Cardiac muscle cell (in vitro differentiated cells and primary cell): Measurements from ENCODE around the gene ZNF823. TPM values are rescaled to one million over a fixed set of nuclear protein-coding genes. Genes with fewer than 3 reads are reported as not detected.

ENCODE experiments used
- DNase-seq, 2 donors: peaks; one replicate each; pipeline versions ENCODE4 v3.0.0 to v3.0.0-alpha.2; 2010 to 2017; ENCODE audit warnings: low read depth in 1 of 2, low spot score in 1 of 2
- H3K27ac ChIP-seq: fragments of 200-600 bp; sonication (generic); 2 replicates; pipeline ENCODE4 v1.5.1; 2016
- H3K27me3 ChIP-seq: fragments of 200-600 bp; sonication (generic); 2 replicates; pipeline ENCODE4 v1.6.0; 2016; ENCODE audit warnings: control low read depth
- H3K36me3 ChIP-seq: fragments of 200-600 bp; sonication (generic); 2 replicates; pipeline ENCODE4 v1.5.1; 2016; ENCODE audit warnings: control low read depth
- H3K4me1 ChIP-seq: fragments of 200-600 bp; sonication (generic); 2 replicates; pipeline ENCODE4 v1.8.1; 2017; ENCODE audit warnings: low read depth, mild to moderate bottlenecking, mixed run types
- H3K4me3 ChIP-seq: fragments of 200-600 bp; sonication (generic); 2 replicates; pipeline ENCODE4 v1.5.1; 2016; ENCODE audit warnings: mild to moderate bottlenecking
- H3K9me3 ChIP-seq: fragments of 200-600 bp; sonication (generic); 2 replicates; pipeline ENCODE4 v1.5.1; 2017; ENCODE audit warnings: low read depth, mild to moderate bottlenecking, control low read depth
- polyA plus RNA-seq: library from polyadenylated mRNA; unstranded; fragments of >200 nt; fragmentation: Nextera tagmentation; extraction: Ambion mirVana; gene quantifications from 2 replicates; pipeline ENCODE4 v1.2.1, GENCODE V29; 2016
- total RNA-seq: library from RNA; depleted of rRNA; stranded (reverse); fragments of >200 nt; gene quantifications from 2 replicates; pipeline ENCODE4 v1.2.3, GENCODE V29; 2016
- TF ChIP-seq, protein P1 (sequence below): IDR thresholded peaks from 2 replicates; pipeline ENCODE4 v1.5.1; 2012; ENCODE audit warnings: low read depth, mild to moderate bottlenecking, low read length

ZNF823 gene
- total and polyA plus RNA-seq, 2 experiments from 2014 or later, result 4.7 to 7.6 TPM

DNA sequence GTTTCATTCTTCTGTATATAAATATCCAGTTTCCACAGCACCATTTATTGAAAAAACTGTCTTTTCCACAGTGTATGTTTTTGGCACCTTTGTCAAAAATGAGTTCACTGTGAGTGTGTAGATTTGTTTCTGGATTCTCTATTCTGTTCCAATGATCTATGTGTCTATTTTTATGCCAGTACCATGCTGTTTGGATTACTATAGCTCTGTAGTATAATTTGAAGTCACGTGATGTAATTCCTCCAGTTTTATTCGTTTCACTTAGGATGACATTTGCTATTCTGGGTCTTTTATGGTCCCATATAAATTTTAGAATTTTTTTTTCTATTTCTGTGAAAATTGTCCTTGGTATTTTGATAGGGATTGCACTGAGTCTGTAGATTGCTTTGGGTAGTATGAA, 11.0 kb upstream of the ZNF823 start:
- no peak overlapping the region for H3K27ac ChIP-seq
- H3K4me1 ChIP-seq, result no peaks in the 10 kb centered on the region
- TF ChIP-seq, protein P1, sequence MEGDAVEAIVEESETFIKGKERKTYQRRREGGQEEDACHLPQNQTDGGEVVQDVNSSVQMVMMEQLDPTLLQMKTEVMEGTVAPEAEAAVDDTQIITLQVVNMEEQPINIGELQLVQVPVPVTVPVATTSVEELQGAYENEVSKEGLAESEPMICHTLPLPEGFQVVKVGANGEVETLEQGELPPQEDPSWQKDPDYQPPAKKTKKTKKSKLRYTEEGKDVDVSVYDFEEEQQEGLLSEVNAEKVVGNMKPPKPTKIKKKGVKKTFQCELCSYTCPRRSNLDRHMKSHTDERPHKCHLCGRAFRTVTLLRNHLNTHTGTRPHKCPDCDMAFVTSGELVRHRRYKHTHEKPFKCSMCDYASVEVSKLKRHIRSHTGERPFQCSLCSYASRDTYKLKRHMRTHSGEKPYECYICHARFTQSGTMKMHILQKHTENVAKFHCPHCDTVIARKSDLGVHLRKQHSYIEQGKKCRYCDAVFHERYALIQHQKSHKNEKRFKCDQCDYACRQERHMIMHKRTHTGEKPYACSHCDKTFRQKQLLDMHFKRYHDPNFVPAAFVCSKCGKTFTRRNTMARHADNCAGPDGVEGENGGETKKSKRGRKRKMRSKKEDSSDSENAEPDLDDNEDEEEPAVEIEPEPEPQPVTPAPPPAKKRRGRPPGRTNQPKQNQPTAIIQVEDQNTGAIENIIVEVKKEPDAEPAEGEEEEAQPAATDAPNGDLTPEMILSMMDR, result no peak
- no peak for DNase-seq
- H3K36me3 ChIP-seq, result no peaks in the 10 kb centered on the region
- H3K27me3 ChIP-seq, result no peaks in the 10 kb centered on the region
- H3K4me3 ChIP-seq, result no peak overlapping the region
- H3K9me3 ChIP-seq, result no peaks in the 10 kb centered on the region

DNA sequence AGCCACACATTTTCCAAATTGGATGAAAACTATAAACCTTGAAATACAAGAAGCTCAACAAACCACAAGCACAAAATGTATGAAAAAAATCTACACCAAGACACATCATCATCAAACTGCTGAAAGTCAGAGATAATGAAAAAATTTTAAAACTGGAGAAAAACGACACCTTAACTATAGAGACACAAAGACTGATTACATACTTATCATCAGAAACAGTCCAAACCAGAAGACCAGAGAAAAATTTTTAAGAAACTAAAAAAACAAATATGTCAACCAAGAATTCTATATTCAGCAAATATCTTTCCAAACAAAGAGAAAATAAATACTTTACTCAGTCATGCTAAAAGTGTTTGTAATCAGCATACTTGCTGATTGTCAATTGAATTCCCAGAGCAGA, 8.5 kb upstream of the ZNF823 start:
- no peak for DNase-seq
- no peak overlapping the region for H3K27ac ChIP-seq
- TF ChIP-seq, protein P1, result no peak
- no peaks in the 10 kb centered on the region for H3K27me3 ChIP-seq
- no peak overlapping the region for H3K4me3 ChIP-seq
- no peaks in the 10 kb centered on the region for H3K4me1 ChIP-seq
- H3K9me3 ChIP-seq, result no peaks in the 10 kb centered on the region
- no peaks in the 10 kb centered on the region for H3K36me3 ChIP-seq

DNA sequence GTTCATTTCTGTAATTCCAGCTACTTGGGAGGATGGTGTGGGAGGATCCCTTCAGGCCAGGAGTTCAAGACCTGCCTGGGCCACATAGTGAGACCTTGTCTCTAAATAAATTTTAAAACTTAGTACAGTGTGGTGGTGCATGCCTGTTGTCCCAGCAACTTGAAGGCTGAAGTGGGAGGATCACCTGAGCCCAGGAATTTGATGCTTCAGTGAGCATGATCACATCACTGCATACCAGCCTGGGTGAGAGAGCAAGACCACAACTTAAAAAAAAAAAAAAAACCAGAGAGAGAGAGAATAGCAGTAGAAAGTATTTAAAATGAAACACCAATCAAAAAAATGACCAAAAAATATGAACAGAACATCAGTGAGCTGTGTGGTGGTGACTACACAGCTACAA, 7.1 kb upstream of the ZNF823 start:
- no peaks in the 10 kb centered on the region for H3K4me1 ChIP-seq

DNA sequence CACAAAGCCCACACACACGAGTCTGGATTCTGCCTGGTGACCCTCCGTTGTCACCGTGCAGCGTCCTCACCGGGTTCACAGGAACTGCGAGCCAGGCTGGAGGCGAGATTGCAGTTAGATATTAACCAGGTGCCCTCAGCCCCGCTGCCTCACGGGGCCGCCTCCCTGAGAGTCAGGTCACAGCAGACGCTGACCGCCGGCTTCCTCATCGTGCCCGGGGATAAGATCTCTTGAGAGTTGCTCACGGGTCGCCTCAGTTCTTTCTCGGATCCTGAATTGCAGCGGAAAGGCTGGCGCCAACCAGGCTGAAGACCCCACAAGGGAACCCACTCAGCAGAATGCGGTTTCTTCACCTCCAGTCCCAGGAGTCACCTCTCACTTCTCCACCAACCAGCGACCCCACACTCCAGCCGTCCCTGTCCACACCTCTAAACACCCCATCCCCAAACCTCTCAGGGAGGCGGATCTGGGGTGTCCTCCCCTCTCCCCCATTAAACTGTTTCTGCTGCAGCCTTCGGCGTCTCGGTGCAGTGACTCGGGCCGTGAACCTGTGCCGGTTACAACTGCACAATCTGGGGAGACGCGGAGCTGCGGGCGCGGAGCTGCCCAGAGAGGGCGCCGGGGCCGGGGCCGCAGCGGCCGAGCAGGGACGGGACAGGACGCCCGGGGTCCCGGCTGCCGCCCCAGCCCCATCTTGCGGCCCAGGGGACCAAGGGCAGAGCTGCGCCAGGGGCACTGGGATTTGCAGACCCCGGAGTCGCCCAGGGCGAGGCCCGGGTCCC, 591 bp downstream of the ZNF823 start:
- peak; percentile 27 to 64 for DNase-seq
- peak overlapping the region; percentile 80 for H3K4me3 ChIP-seq
- peaks cover 5% of the 10 kb centered on the region for H3K4me1 ChIP-seq
- no peaks in the 10 kb centered on the region for H3K9me3 ChIP-seq
- peak overlapping the region; percentile 91 for H3K27ac ChIP-seq
- peaks cover 7% of the 10 kb centered on the region for H3K27me3 ChIP-seq
- H3K36me3 ChIP-seq, result no peaks in the 10 kb centered on the region
- TF ChIP-seq, protein P1, result peak; percentile 29

More for the DNA sequence above, 7.1 kb upstream of the ZNF823 start:
- Histone ChIP-seq H3K27me3 (peaks cover 7% of the 10 kb centered on the region), H3K4me3 (no peak overlapping the region), H3K9me3 (no peaks in the 10 kb centered on the region), H3K36me3 (no peaks in the 10 kb centered on the region), H3K27ac (no peak overlapping the region)
- TF ChIP-seq, protein P1, result no peak
- no peak for DNase-seq

DNA sequence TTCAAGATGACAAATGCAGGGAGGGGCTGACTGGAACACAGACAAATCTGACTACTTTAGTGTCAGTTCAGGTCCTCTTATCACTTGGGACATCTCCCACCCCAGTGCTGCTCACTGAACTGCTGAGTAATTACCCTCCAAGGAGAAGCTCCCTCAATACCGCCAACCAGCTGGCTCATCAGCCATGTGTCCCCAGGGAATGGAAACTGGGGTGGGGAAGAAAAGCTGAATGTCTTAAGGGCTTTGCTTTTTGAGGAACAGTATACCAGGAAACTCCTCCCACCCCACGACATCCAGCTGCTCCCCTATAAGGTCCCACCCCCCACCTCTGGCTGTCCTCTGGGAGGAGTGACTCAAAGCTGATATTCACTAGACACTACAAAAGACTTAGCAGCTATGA, 2.0 kb downstream of the ZNF823 start:
- Histone ChIP-seq H3K9me3 (no peaks in the 10 kb centered on the region), H3K36me3 (no peaks in the 10 kb centered on the region), H3K27ac (no peak overlapping the region), H3K27me3 (peaks cover 4% of the 10 kb centered on the region), H3K4me1 (peaks cover 5% of the 10 kb centered on the region), H3K4me3 (no peak overlapping the region)
- TF ChIP-seq, protein P1, result no peak
- peak in 1 of 2 donors; percentile 46 for DNase-seq
